Erythroblast (primary cell): Measurements from ENCODE around the gene CSNK1G2.

Experiments used
- GATA1 ChIP-seq: IDR thresholded peaks from 2 replicates; pipeline ENCODE4 v1.6.1; 2011; ENCODE audit warnings: low read depth, mild to moderate bottlenecking, control low read depth, low read length, moderate library complexity
- POLR2A ChIP-seq: IDR thresholded peaks from 2 replicates; pipeline ENCODE4 v1.6.1; 2011; ENCODE audit warnings: mild to moderate bottlenecking, low read length

DNA sequence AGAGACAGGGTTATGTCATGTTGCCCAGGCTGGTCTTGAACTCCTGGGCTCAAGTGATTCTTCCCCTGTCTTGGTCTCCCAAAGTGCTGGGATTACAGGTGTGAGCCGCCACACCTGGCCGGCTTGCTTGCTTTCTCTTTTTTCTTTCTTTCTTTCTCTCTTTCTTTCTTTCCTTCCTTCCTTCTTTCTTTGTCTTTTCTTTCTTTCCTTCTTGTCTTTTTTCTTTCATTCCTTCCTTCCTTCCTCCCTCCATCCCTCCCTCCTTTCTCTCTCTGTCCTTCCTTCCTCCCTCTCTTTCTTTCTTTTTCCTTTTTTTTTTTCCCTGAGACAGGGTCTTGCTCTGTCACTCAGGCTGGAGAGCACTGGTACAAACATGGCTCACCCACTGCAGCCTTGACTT is 81.3 kb downstream of the CSNK1G2 start:
- TF ChIP-seq POLR2A (no peak), GATA1 (no peak)
